Nephron (organoid): ENCODE measurements around the gene EYA4.

Source experiments
- H3K27ac Mint-ChIP-seq, 3 experiments: 2 replicates each; pipeline ENCODE4 v1.8.0; 2020; ENCODE audit warnings: mixed read lengths in 3 of 3, mild to moderate bottlenecking in 2 of 3, moderate library complexity in 1 of 3
- H3K27me3 Mint-ChIP-seq: 2 replicates; pipeline ENCODE4 v1.8.0; 2021; ENCODE audit warnings: low read depth, mild to moderate bottlenecking, moderate library complexity, mixed read lengths
- H3K36me3 Mint-ChIP-seq: 2 replicates; pipeline ENCODE4 v1.8.0; 2020; ENCODE audit warnings: low read depth, mixed read lengths
- H3K4me1 Mint-ChIP-seq: 2 replicates; pipeline ENCODE4 v1.8.0; 2020; ENCODE audit warnings: mixed read lengths
- H3K4me3 Mint-ChIP-seq, 3 experiments: 2 replicates each; pipeline ENCODE4 v1.8.0; 2020; ENCODE audit warnings: mild to moderate bottlenecking in 3 of 3, mixed read lengths in 3 of 3, moderate library complexity in 2 of 3
- H3K9me3 Mint-ChIP-seq: 2 replicates; pipeline ENCODE4 v1.8.0; 2020; ENCODE audit warnings: mixed read lengths
- CTCF ChIP-seq, 3 experiments: fragments of 200-600 bp; sonication (generic); IDR thresholded peaks; one replicate each; pipeline ENCODE4 v1.5.0; 2021; ENCODE audit warnings: antibody characterized with exemption in 3 of 3; ENCODE audit not compliant: unreplicated experiment in 3 of 3

EYA4 gene

GRCh38 chr6:133467231-133467981 lies 226.2 kb downstream of the EYA4 start:
- Mint-ChIP-seq H3K27me3 (no peaks in the 10 kb centered on the region), H3K9me3 (peaks cover 11% of the 10 kb centered on the region), H3K4me1 (peaks cover 15% of the 10 kb centered on the region), H3K36me3 (peaks cover 51% of the 10 kb centered on the region), H3K4me3 (no peak overlapping the region), H3K27ac (peak overlapping the region; percentile 11 to 67 (median 53))
- no peak for TF ChIP-seq CTCF (IDR thresholded peaks at IDR 0.05; ENCODE audit: unreplicated experiment in 3 of 3)

GRCh38 chr6:133467982-133468380 lies 226.8 kb downstream of the EYA4 start:
- H3K27me3 Mint-ChIP-seq = no peaks in the 10 kb centered on the region
- no peak overlapping the region for H3K4me3 Mint-ChIP-seq
- H3K4me1 Mint-ChIP-seq = peaks cover 12% of the 10 kb centered on the region
- H3K36me3 Mint-ChIP-seq = peaks cover 46% of the 10 kb centered on the region
- TF ChIP-seq CTCF (IDR thresholded peaks at IDR 0.05; ENCODE audit: unreplicated experiment in 3 of 3) = no peak
- H3K27ac Mint-ChIP-seq = no peak overlapping the region
- H3K9me3 Mint-ChIP-seq = peaks cover 11% of the 10 kb centered on the region

GRCh38 chr6:133468591-133468990 lies 227.4 kb downstream of the EYA4 start:
- Mint-ChIP-seq H3K27me3 (no peaks in the 10 kb centered on the region), H3K9me3 (peaks cover 11% of the 10 kb centered on the region), H3K4me1 (peaks cover 12% of the 10 kb centered on the region), H3K4me3 (no peak overlapping the region), H3K36me3 (peaks cover 51% of the 10 kb centered on the region), H3K27ac (no peak overlapping the region)
- TF ChIP-seq CTCF (IDR thresholded peaks at IDR 0.05; ENCODE audit: unreplicated experiment in 3 of 3) = no peak

DNA sequence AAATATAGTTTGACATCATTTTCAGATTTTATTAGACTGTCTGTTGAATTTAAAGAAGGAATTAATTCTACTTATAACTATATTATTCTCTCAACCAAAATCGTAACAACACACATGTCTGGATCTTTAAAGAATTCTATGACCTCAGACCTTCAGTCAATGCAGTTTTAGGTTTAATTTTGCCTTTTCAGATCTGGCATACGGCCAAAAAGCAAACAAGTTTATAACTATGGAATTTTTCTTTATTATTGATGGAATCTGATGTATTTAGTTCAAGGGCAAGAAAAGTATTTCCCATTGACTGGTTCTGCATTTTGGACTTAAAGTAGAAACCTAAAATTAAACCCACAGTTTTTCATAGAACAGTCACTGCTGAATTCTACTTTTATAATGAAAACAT lies 233.4 kb downstream of the EYA4 start:
- Mint-ChIP-seq H3K27me3 (no peaks in the 10 kb centered on the region), H3K4me1 (peaks cover 9% of the 10 kb centered on the region), H3K27ac (no peak overlapping the region), H3K36me3 (peaks cover 31% of the 10 kb centered on the region), H3K4me3 (no peak overlapping the region), H3K9me3 (peaks cover under 1% of the 10 kb centered on the region)
- no peak for TF ChIP-seq CTCF (IDR thresholded peaks at IDR 0.05; ENCODE audit: unreplicated experiment in 3 of 3)

DNA sequence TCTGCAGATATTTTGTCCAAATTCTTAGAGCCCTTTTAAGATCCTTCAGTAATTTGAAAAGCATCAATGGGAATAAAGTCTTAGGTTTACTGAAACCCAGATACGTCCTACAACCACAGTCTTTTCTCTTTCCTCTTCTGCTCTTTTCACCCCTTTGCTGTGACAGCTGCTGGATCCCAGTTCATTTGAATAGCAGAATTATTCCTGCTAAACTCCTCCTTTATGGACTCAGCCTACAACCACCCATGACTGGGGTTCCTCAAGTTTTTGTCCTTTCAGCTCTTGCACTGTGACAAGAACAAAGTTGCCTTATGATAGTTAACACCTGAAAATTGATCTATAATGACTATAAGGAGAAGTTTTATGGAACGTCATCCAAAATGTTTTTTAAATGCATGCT lies 237.5 kb downstream of the EYA4 start:
- peaks cover 9% of the 10 kb centered on the region for H3K4me1 Mint-ChIP-seq
- TF ChIP-seq CTCF (IDR thresholded peaks at IDR 0.05; ENCODE audit: unreplicated experiment in 3 of 3) = no peak
- H3K36me3 Mint-ChIP-seq = peaks cover 33% of the 10 kb centered on the region
- H3K27me3 Mint-ChIP-seq = no peaks in the 10 kb centered on the region
- no peaks in the 10 kb centered on the region for H3K9me3 Mint-ChIP-seq
- no peak overlapping the region for H3K27ac Mint-ChIP-seq
- H3K4me3 Mint-ChIP-seq = no peak overlapping the region

- no peak overlapping the region for H3K27ac Mint-ChIP-seq
These were observed 246.0 kb downstream of the EYA4 start for GRCh38 chr6:133487174-133487573.

More at GRCh38 chr6:133487174-133487573, 246.0 kb downstream of the EYA4 start:
- Mint-ChIP-seq H3K36me3 (peaks cover 73% of the 10 kb centered on the region), H3K27me3 (no peaks in the 10 kb centered on the region), H3K4me1 (no peaks in the 10 kb centered on the region), H3K9me3 (peaks cover 26% of the 10 kb centered on the region), H3K4me3 (no peak overlapping the region)
- no peak for TF ChIP-seq CTCF (IDR thresholded peaks at IDR 0.05; ENCODE audit: unreplicated experiment in 3 of 3)
